Measurements from ENCODE around the gene GSTO2.
"Not testable (repeated sequence)": the region's sequence is repeated elsewhere in the genome, so short reads cannot be mapped to it uniquely, and the experiment has no call there.

GSTO2 gene

DNA sequence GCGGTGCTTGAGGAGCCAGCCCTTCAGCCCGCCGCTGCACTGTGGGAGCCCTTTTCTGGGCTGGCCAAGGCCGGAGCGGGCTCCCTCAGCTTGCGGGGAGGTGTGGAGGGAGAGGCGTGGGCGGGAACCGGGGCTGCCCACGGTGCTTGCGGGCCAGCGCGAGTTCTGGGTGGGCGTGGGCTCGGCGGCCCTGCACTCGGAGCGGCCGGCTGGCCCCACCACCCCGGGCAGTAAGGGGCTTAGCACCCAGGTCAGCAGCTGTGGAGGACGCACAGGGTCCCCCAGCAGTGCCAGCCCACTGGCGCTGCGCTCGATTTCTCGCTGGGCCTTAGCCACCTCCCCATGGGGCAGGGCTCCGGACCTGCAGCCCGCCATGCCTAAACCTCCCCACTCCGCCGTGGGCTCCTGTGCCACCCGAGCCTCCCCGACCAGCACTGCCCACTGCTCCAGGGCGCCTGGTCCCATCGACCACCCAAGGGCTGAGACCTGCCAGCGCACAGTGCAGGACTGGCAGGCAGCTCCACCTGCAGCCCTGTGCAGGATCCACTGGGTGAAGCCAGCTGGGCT, 23.8 kb upstream of the GSTO2 start:
- no peaks in the 10 kb centered on the region for H4K20me1 ChIP-seq (ENCODE audit: insufficient read depth, low read length)
- H3K9ac ChIP-seq (ENCODE audit: low read length): no peak overlapping the region
- H3K4me3 ChIP-seq (ENCODE audit: low read depth, low read length, poor library complexity, severe bottlenecking): no peak overlapping the region
- H3K9me2 ChIP-seq (ENCODE audit: low read depth, low read length): no peaks in the 10 kb centered on the region; the same call in 1 of the 2 replicates
- TF ChIP-seq CTCF (IDR thresholded peaks at IDR 0.05; ENCODE audit: low read length) (no peak), EZH2 (IDR thresholded peaks at IDR 0.05; ENCODE audit: borderline replicate concordance, low read length) (no peak)
- no peaks in the 10 kb centered on the region for H3K4me1 ChIP-seq (ENCODE audit: insufficient read depth, low read length, severe bottlenecking)
- no peak overlapping the region for H3K4me2 ChIP-seq (ENCODE audit: low read length)
- no peak overlapping the region for H2AFZ ChIP-seq (ENCODE audit: low read length)
- H3K79me2 ChIP-seq (ENCODE audit: insufficient read depth, low read length): no peaks in the 10 kb centered on the region
- H3F3A ChIP-seq (ENCODE audit: insufficient read depth, low read length): no peaks in the 10 kb centered on the region
- no peaks in the 10 kb centered on the region for H3K36me3 ChIP-seq (ENCODE audit: insufficient read depth, low read length)
- H3K9me3 ChIP-seq (ENCODE audit: low read length): peaks cover 13% of the 10 kb centered on the region; the same call in 1 of the 2 replicates
- H3K27me3 ChIP-seq (ENCODE audit: insufficient read depth, low read length): no peaks in the 10 kb centered on the region
- no peak overlapping the region for H3K27ac ChIP-seq (ENCODE audit: low read depth, low read length, poor library complexity, severe bottlenecking)

DNA sequence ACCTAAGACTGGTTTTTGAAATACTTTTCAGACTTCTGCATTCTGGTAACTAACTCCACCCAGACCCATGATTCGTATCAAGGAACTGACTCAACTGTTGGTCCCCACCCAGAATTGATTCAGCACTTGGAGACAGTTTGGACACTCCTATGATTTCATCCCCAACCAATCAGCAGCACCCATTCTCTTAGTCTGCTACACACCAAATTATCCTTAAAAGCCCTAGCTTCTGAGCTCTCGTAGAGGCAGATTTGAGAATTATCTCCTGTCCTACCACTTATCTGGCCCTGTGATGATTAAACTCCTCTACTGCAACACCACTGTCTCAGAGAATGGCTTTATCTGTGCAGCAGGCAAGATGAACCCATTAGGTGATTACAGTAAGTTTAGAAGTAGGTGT, 22.0 kb upstream of the GSTO2 start:
- H3K4me1 ChIP-seq (ENCODE audit: insufficient read depth, low read length, severe bottlenecking): no peaks in the 10 kb centered on the region
- no peak overlapping the region for H3K27ac ChIP-seq (ENCODE audit: low read depth, low read length, poor library complexity, severe bottlenecking)
- H3K79me2 ChIP-seq (ENCODE audit: insufficient read depth, low read length): no peaks in the 10 kb centered on the region
- H2AFZ ChIP-seq (ENCODE audit: low read length): no peak overlapping the region
- H3K9me3 ChIP-seq (ENCODE audit: low read length): peaks cover 13% of the 10 kb centered on the region; the same call in 1 of the 2 replicates
- H3K27me3 ChIP-seq (ENCODE audit: insufficient read depth, low read length): no peaks in the 10 kb centered on the region
- TF ChIP-seq EZH2 (IDR thresholded peaks at IDR 0.05; ENCODE audit: borderline replicate concordance, low read length) (no peak), CTCF (IDR thresholded peaks at IDR 0.05; ENCODE audit: low read length) (no peak)
- H3K36me3 ChIP-seq (ENCODE audit: insufficient read depth, low read length): no peaks in the 10 kb centered on the region
- no peak overlapping the region for H3K4me2 ChIP-seq (ENCODE audit: low read length)
- no peaks in the 10 kb centered on the region for H4K20me1 ChIP-seq (ENCODE audit: insufficient read depth, low read length)
- no peak overlapping the region for H3K4me3 ChIP-seq (ENCODE audit: low read depth, low read length, poor library complexity, severe bottlenecking)
- H3K9ac ChIP-seq (ENCODE audit: low read length): no peak overlapping the region
- H3K9me2 ChIP-seq (ENCODE audit: low read depth, low read length): no peaks in the 10 kb centered on the region; the same call in 1 of the 2 replicates
- no peaks in the 10 kb centered on the region for H3F3A ChIP-seq (ENCODE audit: insufficient read depth, low read length)

DNA sequence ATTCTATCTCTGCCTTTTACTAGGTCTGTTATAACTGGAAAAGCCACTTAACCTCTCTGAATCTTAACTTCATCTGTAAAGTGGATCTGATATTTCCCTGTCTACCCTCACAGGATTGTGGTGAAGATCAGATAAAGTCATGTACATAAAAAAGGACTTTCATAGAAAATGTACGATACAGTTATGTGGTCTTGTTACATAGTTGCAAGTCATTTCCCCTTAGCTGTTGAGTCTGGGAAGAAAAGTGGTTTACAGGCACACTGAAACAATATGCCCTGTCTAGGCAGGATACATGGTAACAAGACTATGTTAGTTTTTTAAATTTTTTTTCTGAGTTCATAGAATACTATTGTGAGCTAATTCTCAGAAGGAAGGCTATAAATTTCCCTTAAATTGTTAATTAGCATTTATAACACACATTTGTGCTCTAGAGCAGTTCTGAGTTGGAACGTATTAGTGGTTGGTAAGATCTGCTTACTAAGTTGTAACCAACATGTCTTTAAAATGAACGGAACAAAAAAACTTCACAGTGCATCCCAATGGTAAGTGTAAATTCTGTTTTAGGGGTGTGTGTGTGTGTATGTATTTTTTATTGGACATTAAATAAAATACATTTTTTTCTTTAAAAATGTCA, 21.4 kb upstream of the GSTO2 start:
- TF ChIP-seq EZH2 (IDR thresholded peaks at IDR 0.05; ENCODE audit: borderline replicate concordance, low read length) (no peak), CTCF (IDR thresholded peaks at IDR 0.05; ENCODE audit: low read length) (no peak)
- no peaks in the 10 kb centered on the region for H3K27me3 ChIP-seq (ENCODE audit: insufficient read depth, low read length)
- H3K9me3 ChIP-seq (ENCODE audit: low read length): peaks cover 13% of the 10 kb centered on the region; the same call in 1 of the 2 replicates
- H3K9me2 ChIP-seq (ENCODE audit: low read depth, low read length): no peaks in the 10 kb centered on the region; the same call in 1 of the 2 replicates
- no peaks in the 10 kb centered on the region for H3F3A ChIP-seq (ENCODE audit: insufficient read depth, low read length)
- H3K27ac ChIP-seq (ENCODE audit: low read depth, low read length, poor library complexity, severe bottlenecking): no peak overlapping the region
- H2AFZ ChIP-seq (ENCODE audit: low read length): no peak overlapping the region
- H3K4me1 ChIP-seq (ENCODE audit: insufficient read depth, low read length, severe bottlenecking): no peaks in the 10 kb centered on the region
- no peaks in the 10 kb centered on the region for H3K36me3 ChIP-seq (ENCODE audit: insufficient read depth, low read length)
- H3K4me3 ChIP-seq (ENCODE audit: low read depth, low read length, poor library complexity, severe bottlenecking): no peak overlapping the region
- no peak overlapping the region for H3K4me2 ChIP-seq (ENCODE audit: low read length)
- H3K79me2 ChIP-seq (ENCODE audit: insufficient read depth, low read length): no peaks in the 10 kb centered on the region
- H3K9ac ChIP-seq (ENCODE audit: low read length): no peak overlapping the region
- H4K20me1 ChIP-seq (ENCODE audit: insufficient read depth, low read length): no peaks in the 10 kb centered on the region

GRCh38 chr10:104248931-104249330, 20.1 kb upstream of the GSTO2 start:
- not testable (repeated sequence) for H3K4me1 ChIP-seq (ENCODE audit: insufficient read depth, low read length, severe bottlenecking); H4K20me1 ChIP-seq (ENCODE audit: insufficient read depth, low read length); H2AFZ ChIP-seq (ENCODE audit: low read length); H3K9ac ChIP-seq (ENCODE audit: low read length); H3K36me3 ChIP-seq (ENCODE audit: insufficient read depth, low read length); H3K9me2 ChIP-seq (ENCODE audit: low read depth, low read length); H3K4me3 ChIP-seq (ENCODE audit: low read depth, low read length, poor library complexity, severe bottlenecking); H3K27me3 ChIP-seq (ENCODE audit: insufficient read depth, low read length); H3K79me2 ChIP-seq (ENCODE audit: insufficient read depth, low read length); H3F3A ChIP-seq (ENCODE audit: insufficient read depth, low read length); H3K4me2 ChIP-seq (ENCODE audit: low read length); H3K27ac ChIP-seq (ENCODE audit: low read depth, low read length, poor library complexity, severe bottlenecking)
- peaks cover 13% of the 10 kb centered on the region; the same call in 1 of the 2 replicates for H3K9me3 ChIP-seq (ENCODE audit: low read length)
